NB4 (cell line): ENCODE data around the gene CREB3L4.
A peak's percentile ranks its signal among the peaks of the same experiment; 100 is the strongest.

Source experiments
- DNase-seq: peaks from one replicate; pipeline ENCODE4 v3.0.0; 2010; ENCODE audit warnings: low read depth
- H3K4me3 ChIP-seq: one replicate; pipeline ENCODE4 v1.5.1; 2011; ENCODE audit warnings: mild to moderate bottlenecking, low read depth, low read length, moderate library complexity
- MYC ChIP-seq: IDR thresholded peaks from 2 replicates; pipeline ENCODE4 v1.6.1; 2011; ENCODE audit warnings: low read depth, low read length
- POLR2A ChIP-seq: IDR thresholded peaks from 2 replicates; pipeline ENCODE4 v1.6.1; 2011; ENCODE audit warnings: mild to moderate bottlenecking; ENCODE audit not compliant: insufficient read length; ENCODE audit errors: extremely low read depth
- TF ChIP-seq, protein P1 (sequence below): IDR thresholded peaks from one replicate; pipeline ENCODE4 v1.5.1; 2012; ENCODE audit warnings: low read depth, low read length
- TF ChIP-seq, protein P2 (sequence below): IDR thresholded peaks from 2 replicates; pipeline ENCODE4 v1.6.1; 2011; ENCODE audit warnings: low read depth, low read length

CREB3L4 gene

DNA sequence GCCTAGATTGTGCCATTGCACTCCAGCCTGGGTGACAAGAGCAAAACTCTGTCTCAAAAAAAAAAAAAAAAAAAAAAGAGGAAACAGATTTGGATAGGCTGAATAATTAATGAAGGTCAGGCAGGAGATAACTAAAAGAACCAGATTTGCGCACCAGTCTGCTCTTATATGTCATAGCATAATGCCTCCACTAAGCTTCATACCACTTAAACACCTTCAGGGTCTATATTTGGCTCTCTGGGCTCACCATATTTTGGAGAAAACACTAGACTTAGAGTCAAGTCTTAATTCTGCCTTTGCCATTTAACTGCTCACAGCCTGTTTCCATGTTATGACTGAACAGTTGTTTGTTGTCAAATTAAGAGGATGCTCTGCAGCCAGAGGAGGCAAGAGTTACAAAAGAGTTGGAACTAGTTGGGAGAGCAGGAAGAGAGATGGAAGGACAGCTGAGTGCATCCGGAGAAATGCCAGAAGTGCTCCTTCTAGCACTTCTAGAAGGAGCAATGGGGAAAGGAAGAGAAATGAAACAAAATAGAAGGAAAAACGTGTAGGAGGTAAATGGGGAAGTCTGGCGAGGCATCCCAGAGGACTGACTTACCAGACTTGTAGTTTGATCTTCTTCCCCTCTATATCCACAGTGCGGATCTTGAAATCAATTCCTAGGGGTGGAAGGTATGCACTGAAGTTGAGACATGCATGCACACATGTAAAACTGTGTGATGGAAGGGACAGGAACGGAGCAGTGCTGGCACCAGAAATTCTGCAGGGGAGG is 16.6 kb downstream of the CREB3L4 start:
- TF ChIP-seq, protein P1, sequence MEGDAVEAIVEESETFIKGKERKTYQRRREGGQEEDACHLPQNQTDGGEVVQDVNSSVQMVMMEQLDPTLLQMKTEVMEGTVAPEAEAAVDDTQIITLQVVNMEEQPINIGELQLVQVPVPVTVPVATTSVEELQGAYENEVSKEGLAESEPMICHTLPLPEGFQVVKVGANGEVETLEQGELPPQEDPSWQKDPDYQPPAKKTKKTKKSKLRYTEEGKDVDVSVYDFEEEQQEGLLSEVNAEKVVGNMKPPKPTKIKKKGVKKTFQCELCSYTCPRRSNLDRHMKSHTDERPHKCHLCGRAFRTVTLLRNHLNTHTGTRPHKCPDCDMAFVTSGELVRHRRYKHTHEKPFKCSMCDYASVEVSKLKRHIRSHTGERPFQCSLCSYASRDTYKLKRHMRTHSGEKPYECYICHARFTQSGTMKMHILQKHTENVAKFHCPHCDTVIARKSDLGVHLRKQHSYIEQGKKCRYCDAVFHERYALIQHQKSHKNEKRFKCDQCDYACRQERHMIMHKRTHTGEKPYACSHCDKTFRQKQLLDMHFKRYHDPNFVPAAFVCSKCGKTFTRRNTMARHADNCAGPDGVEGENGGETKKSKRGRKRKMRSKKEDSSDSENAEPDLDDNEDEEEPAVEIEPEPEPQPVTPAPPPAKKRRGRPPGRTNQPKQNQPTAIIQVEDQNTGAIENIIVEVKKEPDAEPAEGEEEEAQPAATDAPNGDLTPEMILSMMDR = no peak
- TF ChIP-seq MYC (no peak), POLR2A (no peak)
- TF ChIP-seq, protein P2, sequence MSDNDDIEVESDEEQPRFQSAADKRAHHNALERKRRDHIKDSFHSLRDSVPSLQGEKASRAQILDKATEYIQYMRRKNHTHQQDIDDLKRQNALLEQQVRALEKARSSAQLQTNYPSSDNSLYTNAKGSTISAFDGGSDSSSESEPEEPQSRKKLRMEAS = no peak
- peak overlapping the region; percentile 69 for H3K4me3 ChIP-seq
- no peak for DNase-seq

DNA sequence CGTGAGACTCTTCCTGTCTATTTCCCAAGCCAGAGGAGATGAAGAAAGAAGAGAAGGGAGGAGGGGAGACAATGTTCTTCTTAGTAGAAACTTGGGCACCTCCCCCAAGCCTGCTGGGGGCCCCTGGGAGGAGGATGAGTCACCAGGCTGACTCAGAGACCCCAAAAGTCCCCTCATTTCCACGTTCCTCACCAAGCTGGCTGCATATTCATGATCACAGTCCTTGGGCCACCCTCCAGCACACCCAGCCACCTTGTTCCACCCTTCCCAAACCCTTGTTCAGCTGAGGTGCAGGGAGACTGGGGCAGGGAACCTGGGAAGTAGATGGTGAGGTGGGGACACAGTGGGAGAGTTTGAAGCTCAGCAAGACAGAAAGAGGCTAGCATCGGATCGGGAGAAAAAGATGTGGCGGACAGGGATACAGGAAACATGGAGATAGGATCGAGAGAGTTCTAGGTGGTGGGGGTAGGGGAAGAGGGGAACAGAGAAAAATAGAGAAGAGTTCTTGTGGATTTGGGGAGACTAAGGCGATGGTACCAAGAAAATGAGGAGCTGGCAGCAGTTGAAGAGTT is 17.7 kb downstream of the CREB3L4 start:
- no peak for TF ChIP-seq POLR2A
- TF ChIP-seq, protein P2 = no peak
- TF ChIP-seq, protein P1 = no peak
- no peak for TF ChIP-seq MYC
- peak; percentile 90 for DNase-seq
- peak overlapping the region; percentile 69 for H3K4me3 ChIP-seq

DNA sequence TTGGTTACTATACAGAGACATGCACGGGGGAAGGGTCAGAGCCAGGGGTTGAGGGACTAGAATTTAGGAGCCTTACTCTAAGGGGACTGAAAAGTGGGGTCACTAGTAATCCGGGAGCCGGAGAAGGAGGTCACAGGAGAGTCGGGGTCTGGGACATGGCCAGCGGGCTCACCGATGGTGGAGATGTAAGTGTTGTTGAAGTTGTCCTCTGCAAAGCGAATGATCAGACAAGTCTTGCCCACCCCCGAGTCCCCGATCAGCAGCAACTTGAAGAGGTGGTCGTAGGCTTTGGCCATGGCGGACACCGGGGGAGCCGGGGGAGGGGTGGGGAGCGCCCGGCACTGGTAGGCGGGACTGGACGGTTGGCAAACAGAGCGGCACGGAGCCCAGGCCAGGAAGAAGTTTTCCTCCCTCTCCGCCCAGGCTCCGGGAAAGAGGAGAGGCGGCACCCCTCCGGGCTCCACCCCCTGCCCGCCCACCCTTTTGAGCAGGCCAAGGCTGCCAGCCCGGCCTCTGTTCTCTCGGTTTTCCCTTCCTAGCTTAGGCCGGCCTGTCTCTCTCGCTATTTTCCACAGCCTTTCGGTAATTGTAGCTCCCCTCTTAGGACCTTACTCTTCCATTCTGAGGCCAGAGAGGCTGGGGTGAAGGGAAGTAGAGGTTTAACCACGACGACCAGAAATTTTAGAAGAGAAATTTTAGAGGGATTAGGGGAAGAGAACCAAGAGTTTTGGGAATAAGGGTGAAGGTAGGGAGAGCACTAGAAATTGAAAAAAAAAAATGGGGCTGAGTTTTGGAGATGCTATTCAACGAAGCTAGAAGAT is 18.4 kb downstream of the CREB3L4 start, which contains the start of gene RAB13:
Gene RAB13 (minus strand): TSS at position 399 of the 821 bp plus-strand sequence. CDS start 103 bp downstream, at position 296.
- DNase-seq = peak; percentile 68
- peak within 1 kb of the TSS; percentile 69 for H3K4me3 ChIP-seq
- TF ChIP-seq, protein P1 = no peak
- TF ChIP-seq, protein P2 = no peak
- TF ChIP-seq MYC (no peak), POLR2A (no peak)

DNA sequence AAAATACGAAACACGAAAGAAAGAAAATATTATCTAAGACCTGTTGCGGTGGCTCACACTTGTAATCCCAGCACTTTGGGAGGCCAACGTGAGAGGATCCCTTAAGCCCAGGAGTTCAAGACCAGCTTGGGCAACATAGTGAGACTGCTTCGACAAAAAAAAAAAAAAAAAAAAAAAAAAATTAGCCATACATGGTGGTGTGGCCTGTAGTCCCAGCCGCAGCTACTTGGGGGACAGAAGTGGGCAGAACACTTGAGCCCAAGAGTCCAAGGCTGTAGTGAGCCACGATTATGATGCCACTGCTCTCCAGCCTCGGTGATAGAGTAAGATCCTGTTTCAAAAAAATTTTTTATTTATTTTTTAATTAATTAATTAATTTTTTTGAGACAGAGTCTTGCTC is 19.9 kb downstream of the CREB3L4 start:
- no peak overlapping the region for H3K4me3 ChIP-seq
- no peak for DNase-seq
- TF ChIP-seq MYC (no peak), POLR2A (no peak)
- TF ChIP-seq, protein P1 = no peak
- TF ChIP-seq, protein P2 = no peak

DNA sequence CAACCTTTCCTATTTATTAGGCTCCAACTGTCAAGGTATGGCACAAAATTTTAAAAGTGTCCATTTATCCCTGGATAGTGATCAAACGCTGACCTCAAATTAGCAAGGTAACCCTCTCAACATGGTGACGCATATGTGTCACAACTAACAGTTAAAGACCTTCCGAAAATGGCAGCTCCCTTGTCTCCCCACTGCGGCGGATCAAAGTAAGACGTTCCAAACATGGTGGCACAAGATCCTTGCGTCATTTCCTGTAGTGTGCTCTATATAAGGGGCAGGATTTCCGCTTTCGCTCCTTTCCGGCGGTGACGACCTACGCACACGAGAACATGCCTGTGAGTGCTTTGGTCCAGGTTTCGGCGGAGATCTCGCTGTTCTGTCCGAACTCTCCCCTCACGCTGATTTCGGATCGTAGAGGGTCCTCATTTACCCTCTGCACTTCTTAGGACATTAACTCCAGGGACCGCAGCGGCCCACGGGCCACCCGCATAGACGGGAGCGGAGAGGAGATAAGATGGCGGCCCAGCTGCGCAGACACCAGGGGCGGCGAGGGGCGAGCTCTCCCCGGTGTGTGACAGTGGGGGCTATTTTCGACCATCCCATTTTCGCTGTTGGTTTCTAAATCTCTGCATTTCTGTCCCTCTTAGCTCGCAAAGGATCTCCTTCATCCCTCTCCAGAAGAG is 22.9 kb downstream of the CREB3L4 start, which contains the start of gene RPS27:
Gene RPS27 (plus strand): TSS at position 295 of the 683 bp plus-strand sequence. CDS start 35 bp downstream, at position 330.
- TF ChIP-seq MYC (peak; percentile 92), POLR2A (peak; percentile 100)
- TF ChIP-seq, protein P1 = no peak
- TF ChIP-seq, protein P2 = peak; percentile 53; the same call in 1 of the 2 replicates
- peak within 1 kb of the TSS; percentile 97 for H3K4me3 ChIP-seq
- peak; percentile 97 for DNase-seq
